LNCaP clone FGC (cell line): ENCODE results near the gene BGLAP.
A peak's percentile ranks its signal among the peaks of the same experiment; 100 is the strongest.
"Not testable (repeated sequence)": the region's sequence is repeated elsewhere in the genome, so short reads cannot be mapped to it uniquely, and the experiment has no call there.

Experiments
- DNase-seq: peaks from one replicate; pipeline ENCODE4 v3.0.0-alpha.2; 2011; ENCODE audit warnings: low read depth
- H3K4me3 ChIP-seq: 2 replicates; pipeline ENCODE4 v1.5.1; 2011; ENCODE audit warnings: mild to moderate bottlenecking, low read depth, low read length, control low read depth
- TF ChIP-seq, protein P1 (sequence below): IDR thresholded peaks from 2 replicates; pipeline ENCODE4 v1.5.1; 2012; ENCODE audit warnings: mild to moderate bottlenecking; ENCODE audit not compliant: control insufficient read depth, insufficient read depth; ENCODE audit errors: extremely low read depth

Gene BGLAP

DNA sequence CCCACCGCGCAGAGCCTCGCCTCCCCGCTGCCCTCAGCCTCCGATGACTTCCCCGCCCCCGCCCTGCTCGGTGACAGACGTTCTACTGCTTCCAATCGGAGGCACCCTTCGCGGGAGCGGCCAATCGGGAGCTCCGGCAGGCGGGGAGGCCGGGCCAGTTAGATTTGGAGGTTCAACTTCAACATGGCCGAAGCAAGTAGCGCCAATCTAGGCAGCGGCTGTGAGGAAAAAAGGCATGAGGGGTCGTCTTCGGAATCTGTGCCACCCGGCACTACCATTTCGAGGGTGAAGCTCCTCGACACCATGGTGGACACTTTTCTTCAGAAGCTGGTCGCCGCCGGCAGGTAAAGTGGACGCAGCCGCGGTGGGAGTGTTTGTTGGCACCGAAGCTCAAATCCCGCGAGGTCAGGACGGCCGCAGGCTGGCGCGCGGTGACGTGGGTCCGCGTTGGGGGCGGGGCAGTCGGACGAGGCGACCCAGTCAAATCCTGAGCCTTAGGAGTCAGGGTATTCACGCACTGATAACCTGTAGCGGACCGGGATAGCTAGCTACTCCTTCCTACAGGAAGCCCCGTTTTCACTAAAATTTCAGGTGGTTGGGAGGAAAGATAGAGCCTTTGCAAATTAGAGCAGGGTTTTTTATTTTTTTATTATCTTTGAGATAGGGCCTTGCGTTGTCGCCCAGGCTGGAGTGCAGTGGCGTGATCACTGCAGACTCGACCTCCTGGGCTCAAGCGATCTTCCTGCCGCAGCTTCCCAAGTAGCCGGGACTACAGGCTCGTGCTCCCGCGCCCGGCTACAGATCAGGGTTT, 28.9 kb upstream of the BGLAP start, which contains the start of gene PMF1:
PMF1 (plus strand) TSS at position 175 of the 811 bp plus-strand sequence; CDS start at position 184, 9 bp downstream.
- peak within 1 kb of the TSS; percentile 85 for H3K4me3 ChIP-seq
- peak; percentile 90 for DNase-seq
- TF ChIP-seq, protein P1, sequence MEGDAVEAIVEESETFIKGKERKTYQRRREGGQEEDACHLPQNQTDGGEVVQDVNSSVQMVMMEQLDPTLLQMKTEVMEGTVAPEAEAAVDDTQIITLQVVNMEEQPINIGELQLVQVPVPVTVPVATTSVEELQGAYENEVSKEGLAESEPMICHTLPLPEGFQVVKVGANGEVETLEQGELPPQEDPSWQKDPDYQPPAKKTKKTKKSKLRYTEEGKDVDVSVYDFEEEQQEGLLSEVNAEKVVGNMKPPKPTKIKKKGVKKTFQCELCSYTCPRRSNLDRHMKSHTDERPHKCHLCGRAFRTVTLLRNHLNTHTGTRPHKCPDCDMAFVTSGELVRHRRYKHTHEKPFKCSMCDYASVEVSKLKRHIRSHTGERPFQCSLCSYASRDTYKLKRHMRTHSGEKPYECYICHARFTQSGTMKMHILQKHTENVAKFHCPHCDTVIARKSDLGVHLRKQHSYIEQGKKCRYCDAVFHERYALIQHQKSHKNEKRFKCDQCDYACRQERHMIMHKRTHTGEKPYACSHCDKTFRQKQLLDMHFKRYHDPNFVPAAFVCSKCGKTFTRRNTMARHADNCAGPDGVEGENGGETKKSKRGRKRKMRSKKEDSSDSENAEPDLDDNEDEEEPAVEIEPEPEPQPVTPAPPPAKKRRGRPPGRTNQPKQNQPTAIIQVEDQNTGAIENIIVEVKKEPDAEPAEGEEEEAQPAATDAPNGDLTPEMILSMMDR, result no peak

GRCh38 chr1:156213644-156213966, 28.4 kb upstream of the BGLAP start:
- TF ChIP-seq, protein P1, result no peak
- peak overlapping the region; percentile 85 for H3K4me3 ChIP-seq
- DNase-seq, result no peak

DNA sequence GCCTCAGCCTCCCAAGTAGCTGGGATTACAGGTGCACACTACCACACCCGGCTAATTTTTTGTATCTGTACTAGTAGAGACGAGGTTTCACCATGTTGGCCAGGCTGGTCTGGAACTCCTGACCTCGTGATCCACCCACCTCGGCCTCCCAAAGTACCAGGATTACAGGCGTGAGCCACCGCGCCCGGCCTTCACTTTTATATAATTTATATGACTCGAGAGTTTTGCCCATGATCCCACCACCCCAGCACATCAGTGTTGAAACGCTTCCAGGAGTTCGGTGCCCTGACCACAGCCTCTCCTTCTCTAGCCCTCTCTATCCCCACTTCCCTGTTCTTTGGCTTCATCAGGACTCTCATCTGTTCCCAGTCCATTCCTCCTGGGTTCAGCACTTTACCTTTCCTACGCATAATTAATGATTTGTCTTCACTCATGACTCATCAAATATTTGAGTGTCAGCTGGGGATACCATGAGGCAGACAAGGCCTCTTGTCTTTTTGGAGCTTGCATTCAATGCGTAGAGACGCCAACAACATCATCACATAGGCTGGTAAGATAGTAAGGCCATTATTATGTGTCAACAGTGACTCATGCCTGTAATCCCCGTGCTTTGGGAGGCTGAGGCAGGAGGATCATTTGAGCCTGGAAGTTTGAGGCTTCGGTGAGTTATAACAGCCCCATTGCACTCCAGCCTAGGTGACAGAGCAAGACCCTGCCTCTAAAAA, 27.8 kb upstream of the BGLAP start:
- DNase-seq, result no peak
- peak overlapping the region; percentile 85 for H3K4me3 ChIP-seq
- TF ChIP-seq, protein P1, result no peak

GRCh38 chr1:156216361-156217086, 25.5 kb upstream of the BGLAP start:
- not testable (repeated sequence) for DNase-seq, H3K4me3 ChIP-seq

DNA sequence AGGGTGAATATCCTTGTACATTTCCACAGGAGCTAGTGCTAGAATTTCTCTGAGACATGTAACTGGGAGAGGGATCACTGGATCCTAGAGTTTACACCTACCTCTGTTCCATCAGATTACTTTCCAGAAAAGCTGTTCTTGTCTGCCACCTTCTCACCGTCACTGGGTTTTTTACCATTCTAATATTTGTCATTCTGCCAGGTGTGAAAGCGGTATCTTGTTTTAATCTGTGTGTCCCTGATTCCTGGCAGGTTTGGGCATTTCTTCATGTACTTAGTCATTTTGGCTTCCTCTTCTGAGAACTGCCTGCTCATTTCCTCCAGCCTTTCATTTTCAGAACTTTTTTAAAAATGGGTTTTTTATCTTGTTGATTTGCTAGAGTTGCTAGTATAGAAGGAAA, 24.1 kb upstream of the BGLAP start:
- TF ChIP-seq, protein P1, result no peak
- H3K4me3 ChIP-seq, result no peak overlapping the region
- peak; percentile 82 for DNase-seq

- no peak overlapping the region for H3K4me3 ChIP-seq
- DNase-seq, result no peak
- TF ChIP-seq, protein P1, result no peak
These were observed 21.8 kb upstream of the BGLAP start for GRCh38 chr1:156220226-156220625.
